Activated CD8-positive, alpha-beta memory T cell treated with anti-CD3 and anti-CD28 coated beads for 36 hours (primary cell): ENCODE data around the gene F11R. TPM values are rescaled to one million over a fixed set of nuclear protein-coding genes. Genes with fewer than 3 reads are reported as not detected.
"Not testable (repeated sequence)": the region's sequence is repeated elsewhere in the genome, so short reads cannot be mapped to it uniquely, and the experiment has no call there.

Experiments
- CTCF ChIA-PET: fragments of 350-600 bp; sonication (Branson Sonifier 250); formaldehyde crosslinking; loops from one replicate; lab custom pipeline; 2021; ENCODE audit warnings: antibody characterized with exemption; lab: Charles Lee
- POLR2A ChIA-PET: fragments of 350-600 bp; sonication (Branson Sonifier 250); formaldehyde crosslinking; loops from one replicate; lab custom pipeline; 2021; ENCODE audit warnings: antibody characterized with exemption; lab: Charles Lee
- total RNA-seq, 2 experiments: library from RNA; stranded (reverse); gene quantifications; one replicate each; pipeline ENCODE4 v1.2.3, GENCODE V29; 2021

Gene F11R
- total RNA-seq, 2 experiments from 2014 or later: 8.6 to 11.5 TPM

GRCh38 chr1:161046605-161047228, 25.8 kb upstream of the F11R start:
- ChIA-PET CTCF (interaction anchor here (0.8 to 4.1 kb wide), 10 partner anchors 9 to 92 kb away, joined by 3 to 24 read pairs (median 5); partner anchors contain the start of genes ARHGAP30, F11R and KLHDC9), POLR2A (interaction anchor here (1.0 to 4.5 kb wide), 4 partner anchors 8 to 71 kb away, joined by 3 to 45 read pairs (median 4); partner anchors contain the start of genes ARHGAP30, NIT1, PFDN2 and TSTD1)

- ChIA-PET CTCF (interaction anchor here (0.8 to 4.1 kb wide), 13 partner anchors 8 to 87 kb away, joined by 3 to 24 read pairs (median 5); partner anchors contain the start of genes ARHGAP30, DEDD, F11R and KLHDC9), POLR2A (interaction anchor here (0.5 to 4.5 kb wide), 8 partner anchors 8 to 171 kb away, joined by 3 to 45 read pairs (median 4); partner anchors contain the start of genes ARHGAP30, F11R, KLHDC9 and TSTD1)
These were observed 25.0 kb upstream of the F11R start, which contains the start of gene USF1 for GRCh38 chr1:161045736-161046604. Gene USF1, minus strand, starts transcription at chr1:161045977. Its CDS starts 2,702 bp downstream, at chr1:161043275.

- ChIA-PET POLR2A (interaction anchor here (0.5 to 4.5 kb wide), 6 partner anchors 10 to 172 kb away, joined by 3 to 45 read pairs (median 4); partner anchors contain the start of genes ARHGAP30, F11R and KLHDC9), CTCF (interaction anchor here (0.6 to 4.1 kb wide), 9 partner anchors 20 to 88 kb away, joined by 3 to 24 read pairs (median 5); partner anchors contain the start of genes ARHGAP30, DEDD and KLHDC9)
These were observed 24.2 kb upstream of the F11R start for GRCh38 chr1:161044908-161045735.

DNA sequence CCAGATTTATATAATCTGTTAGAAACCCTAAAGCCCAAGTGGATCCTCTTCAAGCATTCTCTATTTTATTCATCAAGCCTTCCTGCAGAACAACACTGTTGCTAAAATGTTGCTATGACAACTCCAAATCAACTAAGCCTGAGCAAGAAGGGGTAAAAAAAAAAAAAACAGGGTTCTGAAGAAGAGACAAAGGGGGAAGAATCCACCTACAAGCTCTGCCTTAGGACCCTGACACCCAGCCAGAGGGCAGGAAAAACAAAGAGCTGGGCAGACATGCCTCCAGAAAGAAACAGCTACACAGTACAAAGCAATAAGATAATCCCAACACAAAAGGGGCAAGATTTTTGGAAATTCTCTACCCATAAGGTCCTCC, 23.6 kb upstream of the F11R start:
- ChIA-PET CTCF (interaction anchor here (0.6 to 4.1 kb wide), 6 partner anchors 24 to 88 kb away, joined by 3 to 24 read pairs (median 5); partner anchors contain the start of genes ARHGAP30, DEDD and KLHDC9), POLR2A (interaction anchor here (2.0 to 4.5 kb wide), 2 partner anchors 25 to 73 kb away, joined by 4 to 45 read pairs; partner anchors contain the start of gene ARHGAP30)

DNA sequence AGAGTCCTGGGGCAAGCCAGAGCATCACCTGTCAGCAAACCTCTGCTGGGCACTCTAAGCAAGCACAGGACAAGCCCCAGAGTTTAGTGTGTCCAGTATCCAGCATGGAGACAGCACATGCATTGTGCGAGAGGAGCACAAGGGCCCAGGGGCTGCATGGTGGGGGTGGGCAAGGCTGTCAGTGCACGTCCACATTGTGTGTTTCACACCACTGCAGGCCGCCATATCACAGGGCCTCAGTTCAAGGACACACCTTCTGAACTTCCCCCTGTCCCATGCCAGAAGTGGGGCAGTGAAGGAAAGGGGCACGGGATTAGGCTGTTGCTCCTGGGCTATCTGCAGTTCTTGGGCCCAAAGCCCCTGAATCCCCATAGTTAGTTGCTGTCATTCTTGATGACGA, 18.6 kb upstream of the F11R start:
- ChIA-PET CTCF (interaction anchor here (0.7 to 2.3 kb wide), 8 partner anchors 12 to 202 kb away, joined by 3 to 8 read pairs (median 4); partner anchors contain the start of gene KLHDC9), POLR2A (interaction anchor here (0.7 to 1.5 kb wide), 4 partner anchors 19 to 93 kb away, joined by 3 to 4 read pairs (median 3); partner anchors contain the start of genes DEDD and F11R)

- CTCF ChIA-PET: interaction anchor here (0.6 to 2.3 kb wide), 9 partner anchors 12 to 365 kb away, joined by 3 to 8 read pairs (median 4); partner anchors contain the start of gene KLHDC9
- POLR2A ChIA-PET: interaction anchor here (0.7 to 1.7 kb wide), 6 partner anchors 8 to 94 kb away, joined by 3 to 13 read pairs (median 4); partner anchors contain the start of genes DEDD and F11R
These were observed 18.2 kb upstream of the F11R start for GRCh38 chr1:161039154-161039545.

GRCh38 chr1:161038523-161039153, 17.7 kb upstream of the F11R start, which contains the start of gene TSTD1:
Gene TSTD1, minus strand, starts transcription at chr1:161038964. Its CDS starts 75 bp downstream, at chr1:161038889.
- ChIA-PET CTCF (interaction anchor here (0.6 to 2.3 kb wide), 12 partner anchors 11 to 364 kb away, joined by 3 to 6 read pairs (median 4); partner anchors contain the start of genes F11R and KLHDC9), POLR2A (interaction anchor here (0.7 to 1.7 kb wide), 6 partner anchors 8 to 94 kb away, joined by 3 to 13 read pairs (median 4); partner anchors contain the start of genes DEDD and F11R)

GRCh38 chr1:161037661-161038522, 16.9 kb upstream of the F11R start:
- CTCF ChIA-PET: interaction anchor here (0.8 to 2.3 kb wide), 9 partner anchors 9 to 201 kb away, joined by 3 to 6 read pairs (median 3); partner anchors contain the start of genes F11R and KLHDC9
- POLR2A ChIA-PET: interaction anchor here (1.0 to 1.7 kb wide), 5 partner anchors 9 to 95 kb away, joined by 3 to 13 read pairs (median 4); partner anchors contain the start of genes DEDD and F11R

GRCh38 chr1:161033751-161034150, 12.8 kb upstream of the F11R start:
- CTCF ChIA-PET: interaction anchor here (0.7 to 1.7 kb wide), 5 partner anchors 12 to 64 kb away, joined by 3 to 8 read pairs (median 5); no protein-coding TSS in a partner anchor
- POLR2A ChIA-PET: no interaction called here

GRCh38 chr1:161032409-161032808, 11.5 kb upstream of the F11R start:
- POLR2A ChIA-PET: no interaction called here
- CTCF ChIA-PET: interaction anchor here (1.1 to 1.7 kb wide), 5 partner anchors 11 to 65 kb away, joined by 3 to 8 read pairs (median 4); no protein-coding TSS in a partner anchor

DNA sequence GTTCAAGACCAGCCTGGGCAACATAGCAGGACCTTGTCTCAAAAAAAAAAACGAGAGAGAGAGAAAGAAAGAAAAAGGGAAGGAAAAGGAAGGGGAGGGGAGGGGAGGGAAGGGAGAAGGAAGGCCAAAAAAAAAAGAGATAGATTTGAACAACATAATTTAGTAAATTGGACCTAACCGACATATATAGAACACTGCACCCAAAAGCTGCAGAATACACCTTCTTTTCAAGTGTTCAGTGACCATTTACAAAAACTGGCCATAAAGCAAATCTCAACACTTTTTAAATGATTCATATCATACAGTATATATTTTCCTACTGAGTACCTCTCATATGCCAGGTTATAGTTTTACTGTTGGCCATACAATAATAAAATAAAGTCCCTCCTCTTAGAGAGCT, 10.9 kb upstream of the F11R start:
- CTCF ChIA-PET: interaction anchor here (1.1 kb wide), 1 partner anchor 10 kb away, joined by 3 read pairs; no protein-coding TSS in a partner anchor
- POLR2A ChIA-PET: no interaction called here

- POLR2A ChIA-PET, CTCF ChIA-PET: not testable (repeated sequence)
These were observed 8.5 kb upstream of the F11R start for GRCh38 chr1:161029466-161029865.

- ChIA-PET POLR2A (interaction anchor here (0.7 kb wide), 2 partner anchors 30 to 1949 kb away, joined by 5 to 10 read pairs; no protein-coding TSS in a partner anchor), CTCF (interaction anchor here (0.8 to 1.7 kb wide), 3 partner anchors 12 to 71 kb away, joined by 3 to 4 read pairs (median 3); partner anchors contain the start of genes KLHDC9 and TSTD1)
These were observed 6.0 kb upstream of the F11R start for GRCh38 chr1:161026954-161027353.

DNA sequence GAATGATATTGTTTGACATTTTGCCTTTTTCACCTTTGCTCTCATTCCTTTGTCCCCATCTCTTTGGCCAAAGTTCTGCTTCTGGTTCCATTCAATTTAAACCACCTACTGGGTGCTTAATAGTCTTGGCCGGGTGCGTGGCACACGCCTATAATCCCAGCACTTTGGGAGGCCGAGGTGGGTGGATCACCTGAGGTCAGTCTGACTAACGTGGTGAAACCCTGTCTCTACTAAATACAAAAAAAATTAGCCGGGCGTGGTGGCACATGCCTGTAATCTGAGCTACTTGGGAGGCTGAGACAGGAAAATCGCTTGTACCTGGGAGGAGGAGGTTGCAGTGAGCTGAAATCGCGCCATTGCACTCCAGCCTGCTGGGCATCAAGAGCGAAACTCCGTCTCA, 1.5 kb upstream of the F11R start:
- POLR2A ChIA-PET: not testable (repeated sequence)
- CTCF ChIA-PET: interaction anchor here (0.9 to 1.5 kb wide), 3 partner anchors 10 to 46 kb away, joined by 3 to 7 read pairs (median 3); no protein-coding TSS in a partner anchor

DNA sequence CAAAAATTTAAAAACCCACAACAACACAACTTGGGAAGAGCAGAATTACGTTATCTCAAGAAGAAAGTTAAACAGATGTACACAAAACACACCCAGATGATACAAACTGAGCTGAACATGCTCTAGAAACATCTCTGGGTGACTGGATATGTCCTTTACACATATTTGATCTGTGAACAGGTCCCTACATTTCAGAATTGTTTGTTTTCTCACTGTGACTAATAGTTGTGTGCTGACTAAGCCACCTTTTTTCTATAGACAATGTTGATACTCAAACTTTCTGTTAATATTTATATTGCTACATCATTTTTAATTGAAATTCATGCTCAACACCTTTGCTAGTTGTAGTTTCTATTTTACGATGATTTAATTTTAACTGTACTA, 1.0 kb upstream of the F11R start:
- ChIA-PET CTCF (interaction anchor here (0.5 to 2.1 kb wide), 6 partner anchors 10 to 75 kb away, joined by 3 to 8 read pairs (median 6); no protein-coding TSS in a partner anchor), POLR2A (interaction anchor here (1.5 kb wide), 1 partner anchor 48 kb away, joined by 6 read pairs; the partner anchor contains the start of gene ARHGAP30)
